Hepatocyte (in vitro differentiated cells): ENCODE data around the gene MMP28. TPM values are rescaled to one million over a fixed set of nuclear protein-coding genes. Genes with fewer than 3 reads are reported as not detected.
A peak's percentile ranks its signal among the peaks of the same experiment; 100 is the strongest.

Source experiments
- DNase-seq: peaks from one replicate; pipeline ENCODE4 v3.0.0-alpha.2; 2016; ENCODE audit warnings: low spot score
- H2AFZ ChIP-seq: fragments of 200-600 bp; sonication (generic); 2 replicates; pipeline ENCODE4 v1.6.0; 2016; ENCODE audit warnings: antibody characterized with exemption, mild to moderate bottlenecking
- H3K27ac ChIP-seq: fragments of 200-600 bp; sonication (generic); 2 replicates; pipeline ENCODE4 v1.5.1; 2016; ENCODE audit warnings: mild to moderate bottlenecking
- H3K27me3 ChIP-seq: fragments of 200-600 bp; sonication (generic); 2 replicates; pipeline ENCODE4 v1.6.1; 2016
- H3K36me3 ChIP-seq: fragments of 200-600 bp; sonication (generic); replicated peaks from 2 replicates; pipeline ENCODE4 v1.5.1; 2016; ENCODE audit warnings: low read depth; ENCODE audit not compliant: insufficient read depth
- H3K4me1 ChIP-seq: fragments of 200-600 bp; sonication (generic); 2 replicates; pipeline ENCODE4 v1.5.1; 2016; ENCODE audit warnings: mild to moderate bottlenecking, moderate library complexity; ENCODE audit not compliant: insufficient read depth
- H3K4me2 ChIP-seq: fragments of 200-600 bp; sonication (generic); 2 replicates; pipeline ENCODE4 v1.6.0; 2016
- H3K4me3 ChIP-seq: fragments of 200-600 bp; sonication (generic); 2 replicates; pipeline ENCODE4 v1.5.1; 2016; ENCODE audit warnings: mild to moderate bottlenecking
- H3K79me2 ChIP-seq: fragments of 200-600 bp; sonication (generic); 2 replicates; pipeline ENCODE4 v1.6.0; 2017; ENCODE audit warnings: mild to moderate bottlenecking
- H3K9me2 ChIP-seq: fragments of 200-600 bp; sonication (generic); replicated peaks from 2 replicates; pipeline ENCODE4 v1.6.0; 2017; ENCODE audit warnings: mild to moderate bottlenecking; ENCODE audit not compliant: insufficient read depth
- H3K9me3 ChIP-seq: fragments of 200-600 bp; sonication (generic); 2 replicates; pipeline ENCODE4 v1.5.1; 2016; ENCODE audit warnings: low read depth, mild to moderate bottlenecking
- H4K20me1 ChIP-seq: fragments of 200-600 bp; sonication (generic); 2 replicates; pipeline ENCODE4 v1.6.0; 2016; ENCODE audit warnings: mild to moderate bottlenecking; ENCODE audit not compliant: insufficient read depth, poor library complexity, severe bottlenecking
- EZH2 ChIP-seq: fragments of 200-600 bp; sonication (generic); IDR thresholded peaks from 2 replicates; pipeline ENCODE4 v1.6.1; 2016; ENCODE audit warnings: antibody characterized with exemption, mild to moderate bottlenecking, borderline replicate concordance
- EZH2phosphoT487 ChIP-seq: fragments of 200-600 bp; sonication (generic); IDR thresholded peaks from one replicate; pipeline ENCODE4 v1.6.1; 2018; ENCODE audit warnings: antibody characterized with exemption, mild to moderate bottlenecking, low read depth, moderate library complexity; ENCODE audit not compliant: unreplicated experiment, severe bottlenecking
- WGBS: methylation state at CpG from one replicate; pipeline ENCODE4 v1.1.6; 2016; ENCODE audit warnings: low lambda C conversion rate; ENCODE audit errors: missing lambda C conversion rate; 5-methylcytosine and 5-hydroxymethylcytosine counted together
- polyA plus RNA-seq: library from polyadenylated mRNA; unstranded; fragments of >200 nt; fragmentation: Nextera tagmentation; extraction: Ambion mirVana; gene quantifications from 2 replicates; pipeline ENCODE4 v1.2.1, GENCODE V29; 2016
- total RNA-seq: library from RNA; depleted of rRNA; stranded (reverse); fragments of >200 nt; gene quantifications from 2 replicates; pipeline ENCODE4 v1.2.3, GENCODE V29; 2014
- TF ChIP-seq, protein P1 (sequence below): fragments of 200-600 bp; sonication (generic); IDR thresholded peaks from 2 replicates; pipeline ENCODE4 v1.5.1; 2016; ENCODE audit warnings: antibody characterized with exemption, mild to moderate bottlenecking; ENCODE audit not compliant: poor library complexity

Gene MMP28
- total and polyA plus RNA-seq, 2 experiments from 2014 or later: 12.0 to 18.0 TPM

DNA sequence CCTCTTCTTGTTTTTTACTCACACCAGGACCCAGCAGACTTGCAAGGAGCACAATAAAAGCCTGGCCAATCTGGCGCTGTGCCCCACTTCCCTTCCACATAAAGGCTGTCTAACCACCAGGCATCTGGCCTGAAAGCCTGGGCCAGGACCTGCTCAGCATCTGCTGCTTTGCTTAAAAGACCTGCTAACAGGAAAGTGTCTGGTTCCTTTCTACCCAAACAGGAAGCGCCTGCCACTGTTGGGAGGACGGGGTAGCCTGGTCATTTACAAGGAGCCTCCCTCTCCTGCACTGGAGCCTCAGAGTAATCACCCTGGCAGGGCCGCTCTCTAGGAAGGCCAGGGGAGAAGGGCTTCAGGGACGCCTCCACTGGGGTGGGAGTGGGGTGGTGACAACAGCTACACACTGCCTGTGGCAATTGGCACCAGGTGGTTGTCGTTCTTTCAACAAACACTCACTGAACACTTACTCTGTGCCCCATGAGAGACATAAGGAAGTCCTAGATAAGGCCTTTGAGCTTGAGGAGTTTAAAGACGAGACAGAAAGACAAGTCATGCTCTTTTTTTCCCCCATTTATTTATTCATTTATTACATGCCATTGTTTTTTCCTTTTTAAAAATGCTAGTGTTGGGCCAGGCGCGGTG, 6.3 kb upstream of the MMP28 start:
- Histone ChIP-seq H3K4me3 (no peak overlapping the region), H3K4me1 (peaks cover 11% of the 10 kb centered on the region), H3K27ac (peak overlapping the region; percentile 37), H3K79me2 (no peaks in the 10 kb centered on the region), H3K27me3 (peaks cover 24% of the 10 kb centered on the region), H3K9me3 (no peaks in the 10 kb centered on the region), H2AFZ (no peak overlapping the region), H3K4me2 (peak overlapping the region; percentile 21), H4K20me1 (no peaks in the 10 kb centered on the region), H3K36me3 (no peaks in the 10 kb centered on the region), H3K9me2 (no peaks in the 10 kb centered on the region)
- DNase-seq: peak; percentile 73
- TF ChIP-seq, protein P1, sequence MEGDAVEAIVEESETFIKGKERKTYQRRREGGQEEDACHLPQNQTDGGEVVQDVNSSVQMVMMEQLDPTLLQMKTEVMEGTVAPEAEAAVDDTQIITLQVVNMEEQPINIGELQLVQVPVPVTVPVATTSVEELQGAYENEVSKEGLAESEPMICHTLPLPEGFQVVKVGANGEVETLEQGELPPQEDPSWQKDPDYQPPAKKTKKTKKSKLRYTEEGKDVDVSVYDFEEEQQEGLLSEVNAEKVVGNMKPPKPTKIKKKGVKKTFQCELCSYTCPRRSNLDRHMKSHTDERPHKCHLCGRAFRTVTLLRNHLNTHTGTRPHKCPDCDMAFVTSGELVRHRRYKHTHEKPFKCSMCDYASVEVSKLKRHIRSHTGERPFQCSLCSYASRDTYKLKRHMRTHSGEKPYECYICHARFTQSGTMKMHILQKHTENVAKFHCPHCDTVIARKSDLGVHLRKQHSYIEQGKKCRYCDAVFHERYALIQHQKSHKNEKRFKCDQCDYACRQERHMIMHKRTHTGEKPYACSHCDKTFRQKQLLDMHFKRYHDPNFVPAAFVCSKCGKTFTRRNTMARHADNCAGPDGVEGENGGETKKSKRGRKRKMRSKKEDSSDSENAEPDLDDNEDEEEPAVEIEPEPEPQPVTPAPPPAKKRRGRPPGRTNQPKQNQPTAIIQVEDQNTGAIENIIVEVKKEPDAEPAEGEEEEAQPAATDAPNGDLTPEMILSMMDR: no peak
- TF ChIP-seq EZH2: no peak
- TF ChIP-seq EZH2phosphoT487: peak; percentile 64
- WGBS: 50% methylated on average over 9 of the region's 9 CpGs

GRCh38 chr17:35799942-35800341, 4.5 kb upstream of the MMP28 start:
- peak; percentile 50 for DNase-seq
- peaks cover 13% of the 10 kb centered on the region for H3K4me1 ChIP-seq
- H3K9me3 ChIP-seq: no peaks in the 10 kb centered on the region
- no peak overlapping the region for H2AFZ ChIP-seq
- no peak overlapping the region for H3K4me2 ChIP-seq
- peaks cover 34% of the 10 kb centered on the region for H3K27me3 ChIP-seq
- H3K36me3 ChIP-seq: no peaks in the 10 kb centered on the region
- no peaks in the 10 kb centered on the region for H3K9me2 ChIP-seq
- no peak overlapping the region for H3K27ac ChIP-seq
- no peaks in the 10 kb centered on the region for H3K79me2 ChIP-seq
- H4K20me1 ChIP-seq: no peaks in the 10 kb centered on the region
- H3K4me3 ChIP-seq: no peak overlapping the region
- TF ChIP-seq EZH2: no peak
- no peak for TF ChIP-seq EZH2phosphoT487

- H3K9me2 ChIP-seq: no peaks in the 10 kb centered on the region
- no peak for DNase-seq
- 78% methylated on average over 5 of the region's 5 CpGs for WGBS
- H2AFZ ChIP-seq: no peak overlapping the region
- TF ChIP-seq EZH2phosphoT487 (no peak), EZH2 (no peak)
- TF ChIP-seq, protein P1: no peak
- no peaks in the 10 kb centered on the region for H3K79me2 ChIP-seq
- no peaks in the 10 kb centered on the region for H4K20me1 ChIP-seq
- no peak overlapping the region for H3K4me2 ChIP-seq
- H3K27ac ChIP-seq: no peak overlapping the region
- H3K36me3 ChIP-seq: no peaks in the 10 kb centered on the region
- no peak overlapping the region for H3K4me3 ChIP-seq
- H3K4me1 ChIP-seq: peaks cover 17% of the 10 kb centered on the region
- peaks cover 55% of the 10 kb centered on the region for H3K27me3 ChIP-seq
- H3K9me3 ChIP-seq: no peaks in the 10 kb centered on the region
Observed at GRCh38 chr17:35797918-35798317, 2.5 kb upstream of the MMP28 start.

DNA sequence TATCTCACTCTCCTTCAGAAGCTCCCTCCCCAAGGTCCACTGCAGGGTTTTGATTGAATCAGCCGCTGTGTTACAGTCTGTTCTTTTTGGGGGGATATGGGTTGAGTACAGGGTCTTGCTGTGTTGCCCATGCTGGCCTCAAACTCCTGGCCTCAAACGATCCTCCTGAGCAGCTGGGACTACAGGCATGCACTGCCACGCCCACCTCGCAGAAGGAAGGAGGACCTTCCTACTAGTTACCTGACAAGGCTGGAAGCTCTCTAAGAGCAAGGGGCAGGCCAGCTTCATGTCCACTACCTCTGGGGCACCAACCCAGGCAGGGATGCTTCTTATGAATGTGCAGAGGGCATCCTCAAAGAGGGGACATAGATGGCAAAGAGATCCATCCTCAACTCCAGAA, 1.9 kb upstream of the MMP28 start:
- 56% methylated on average over 4 of the region's 4 CpGs for WGBS
- Histone ChIP-seq H3K4me1 (peaks cover 17% of the 10 kb centered on the region), H3K27ac (no peak overlapping the region), H3K79me2 (no peaks in the 10 kb centered on the region), H3K4me2 (no peak overlapping the region), H2AFZ (no peak overlapping the region), H3K4me3 (no peak overlapping the region), H3K9me2 (no peaks in the 10 kb centered on the region), H3K36me3 (no peaks in the 10 kb centered on the region), H4K20me1 (no peaks in the 10 kb centered on the region), H3K27me3 (peaks cover 60% of the 10 kb centered on the region), H3K9me3 (no peaks in the 10 kb centered on the region)
- TF ChIP-seq EZH2 (no peak), EZH2phosphoT487 (no peak)
- TF ChIP-seq, protein P1: no peak
- DNase-seq: no peak
